SK-N-MC (cell line): ENCODE data around the gene MCRS1.

Experiments used
- EZH2 ChIP-seq: fragments of 200-600 bp; sonication (generic); IDR thresholded peaks from one replicate; pipeline ENCODE4 v1.6.1; 2017; ENCODE audit warnings: antibody characterized with exemption
- FOXP2 ChIP-seq: optimal IDR thresholded peaks from 2 replicates; pipeline ENCODE3; 2011; ENCODE audit warnings: mild to moderate bottlenecking, moderate library complexity; ENCODE audit not compliant: insufficient read depth; ENCODE audit errors: extremely low read length, control extremely low read depth
- POLR2AphosphoS5 ChIP-seq: IDR thresholded peaks from 2 replicates; pipeline ENCODE4 v1.6.1; 2012; ENCODE audit warnings: mild to moderate bottlenecking, low read depth, low read length, borderline replicate concordance

GRCh38 chr12:49535921-49536525 lies 31.9 kb downstream of the MCRS1 start:
- TF ChIP-seq POLR2AphosphoS5 (no peak), EZH2 (no peak), FOXP2 (no peak)
